ENCODE data around the gene MCOLN1.

DNA sequence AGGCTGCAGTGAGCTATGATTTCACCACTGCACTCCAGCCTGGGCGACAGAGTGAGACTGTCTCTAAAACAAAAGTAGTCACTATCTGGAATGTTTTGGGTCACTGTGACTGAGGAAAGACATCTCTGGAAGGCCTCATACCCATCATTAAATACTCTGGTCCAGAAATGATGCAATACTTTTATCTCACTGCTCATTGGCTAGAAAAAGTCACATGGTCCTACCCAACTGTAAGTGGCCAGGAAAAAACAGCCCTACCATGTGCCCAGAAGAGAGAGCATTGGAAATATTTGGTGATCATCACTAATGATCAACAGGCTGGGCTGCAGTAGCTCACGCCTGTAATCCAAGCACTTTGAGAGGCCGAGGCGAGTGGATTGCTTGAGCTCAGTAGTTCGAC is 42.9 kb downstream of the MCOLN1 start:
- TF ChIP-seq CTCF (conservative IDR thresholded peaks at IDR 0.05; ENCODE audit: low read length) (no peak), EZH2phosphoT487 (IDR thresholded peaks at IDR 0.05; ENCODE audit: borderline replicate concordance, low read depth, low read length) (no peak)

Data from OCI-LY7 (cell line).